ENCODE measurements around the gene TNFAIP8.

DNA sequence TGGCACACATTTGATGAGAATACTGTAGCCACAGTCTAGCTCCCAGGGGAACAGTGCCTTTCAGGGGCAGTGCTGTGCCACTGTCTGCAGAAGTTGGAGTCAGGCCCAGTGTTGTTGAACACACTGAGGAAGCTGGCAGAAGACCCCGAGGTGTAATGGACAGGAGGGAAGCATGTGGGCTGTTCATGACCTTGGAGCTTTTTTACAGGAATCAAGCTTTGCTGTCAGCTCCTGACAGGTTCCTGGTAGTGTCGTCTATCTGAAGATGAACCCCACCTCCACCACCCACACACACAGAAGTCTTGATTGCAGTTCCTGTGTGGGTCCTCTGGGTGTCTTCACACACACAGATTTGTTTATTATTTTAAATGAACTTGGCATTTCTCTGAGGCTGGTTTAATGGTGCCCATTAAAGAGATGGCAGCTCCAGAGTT, 40.3 kb upstream of the TNFAIP8 start:
- TF ChIP-seq, protein P1, sequence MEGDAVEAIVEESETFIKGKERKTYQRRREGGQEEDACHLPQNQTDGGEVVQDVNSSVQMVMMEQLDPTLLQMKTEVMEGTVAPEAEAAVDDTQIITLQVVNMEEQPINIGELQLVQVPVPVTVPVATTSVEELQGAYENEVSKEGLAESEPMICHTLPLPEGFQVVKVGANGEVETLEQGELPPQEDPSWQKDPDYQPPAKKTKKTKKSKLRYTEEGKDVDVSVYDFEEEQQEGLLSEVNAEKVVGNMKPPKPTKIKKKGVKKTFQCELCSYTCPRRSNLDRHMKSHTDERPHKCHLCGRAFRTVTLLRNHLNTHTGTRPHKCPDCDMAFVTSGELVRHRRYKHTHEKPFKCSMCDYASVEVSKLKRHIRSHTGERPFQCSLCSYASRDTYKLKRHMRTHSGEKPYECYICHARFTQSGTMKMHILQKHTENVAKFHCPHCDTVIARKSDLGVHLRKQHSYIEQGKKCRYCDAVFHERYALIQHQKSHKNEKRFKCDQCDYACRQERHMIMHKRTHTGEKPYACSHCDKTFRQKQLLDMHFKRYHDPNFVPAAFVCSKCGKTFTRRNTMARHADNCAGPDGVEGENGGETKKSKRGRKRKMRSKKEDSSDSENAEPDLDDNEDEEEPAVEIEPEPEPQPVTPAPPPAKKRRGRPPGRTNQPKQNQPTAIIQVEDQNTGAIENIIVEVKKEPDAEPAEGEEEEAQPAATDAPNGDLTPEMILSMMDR (IDR thresholded peaks at IDR 0.05), result peak in 1 of 4 experiments; percentile 11
- TF ChIP-seq POLR2A (IDR thresholded peaks at IDR 0.05), result no peak

All from uterus (tissue), 2 donors.